Neural cell (in vitro differentiated cells): ENCODE measurements around the gene PLEKHA5. TPM values are rescaled to one million over a fixed set of nuclear protein-coding genes. Genes with fewer than 3 reads are reported as not detected.

Experiments
- H2AFZ ChIP-seq: fragments of 200-600, 300-800 bp; sonication (generic), shearing (Covaris generic); 2 replicates; pipeline ENCODE4 v1.6.0; 2014; ENCODE audit warnings: low read depth, mild to moderate bottlenecking, antibody characterized with exemption, low read length, moderate library complexity
- H3F3A ChIP-seq: fragments of 200-600 bp; shearing (Covaris generic); 2 replicates; pipeline ENCODE4 v1.6.1; 2016; ENCODE audit warnings: mild to moderate bottlenecking, moderate library complexity, mixed read lengths, antibody characterized with exemption, low read length; ENCODE audit not compliant: insufficient read depth, poor library complexity, severe bottlenecking
- H3K27ac ChIP-seq: fragments of 200-600, 300-800 bp; sonication (generic), shearing (Covaris generic); 2 replicates; pipeline ENCODE4 v1.5.1; 2014; ENCODE audit warnings: mild to moderate bottlenecking, low read length, moderate library complexity
- H3K27me3 ChIP-seq: fragments of 300-800, 200-600 bp; sonication (generic), shearing (Covaris generic); 2 replicates; pipeline ENCODE4 v1.6.0; 2014; ENCODE audit warnings: mild to moderate bottlenecking, low read depth, low read length, moderate library complexity; ENCODE audit not compliant: insufficient read depth
- H3K36me3 ChIP-seq: fragments of 300-800, 200-600 bp; sonication (generic), shearing (Covaris generic); 2 replicates; pipeline ENCODE4 v1.5.1; 2014; ENCODE audit warnings: mild to moderate bottlenecking, antibody characterized with exemption, low read length, moderate library complexity; ENCODE audit not compliant: insufficient read depth
- H3K4me2 ChIP-seq: fragments of 300-800, 200-600 bp; sonication (generic), shearing (Covaris generic); 2 replicates; pipeline ENCODE4 v1.6.0; 2014; ENCODE audit warnings: mild to moderate bottlenecking, low read length
- H3K4me3 ChIP-seq: fragments of 300-800, 200-600 bp; sonication (generic), shearing (Covaris generic); 2 replicates; pipeline ENCODE4 v1.5.1; 2014; ENCODE audit warnings: mild to moderate bottlenecking, low read length, moderate library complexity
- H3K79me2 ChIP-seq: fragments of 200-600 bp; shearing (Covaris generic); replicated peaks from 2 replicates; pipeline ENCODE4 v1.6.0; 2014; ENCODE audit warnings: mild to moderate bottlenecking, low read length, moderate library complexity; ENCODE audit not compliant: insufficient read depth
- H3K9ac ChIP-seq: fragments of 300-800, 200-600 bp; sonication (generic), shearing (Covaris generic); 2 replicates; pipeline ENCODE4 v1.6.1; 2016; ENCODE audit warnings: mild to moderate bottlenecking, low read length, mixed read lengths
- H3K9me2 ChIP-seq: fragments of 200-600 bp; shearing (Covaris generic); 2 replicates; pipeline ENCODE4 v1.6.1; 2016; ENCODE audit warnings: mild to moderate bottlenecking, low read length, mixed read lengths; ENCODE audit not compliant: insufficient read depth
- H3K9me3 ChIP-seq: fragments of 200-600, 300-800 bp; sonication (generic), shearing (Covaris generic); 2 replicates; pipeline ENCODE4 v1.6.1; 2016; ENCODE audit warnings: mild to moderate bottlenecking, mixed run types, low read length, moderate library complexity, mixed read lengths
- H4K20me1 ChIP-seq: fragments of 200-600 bp; shearing (Covaris generic); 2 replicates; pipeline ENCODE4 v1.6.1; 2016; ENCODE audit warnings: mild to moderate bottlenecking, mixed run types; ENCODE audit not compliant: insufficient read depth
- CTCF ChIP-seq: fragments of 450-650 bp; IDR thresholded peaks from 2 replicates; pipeline ENCODE4 v1.5.1; 2014; ENCODE audit warnings: antibody characterized with exemption, mild to moderate bottlenecking, moderate library complexity; ENCODE audit not compliant: poor library complexity, severe bottlenecking
- EP300 ChIP-seq: fragments of 450-650 bp; conservative IDR thresholded peaks from 2 replicates; pipeline ENCODE4 v1.6.1; 2014; ENCODE audit warnings: antibody characterized with exemption, mild to moderate bottlenecking, moderate library complexity; ENCODE audit not compliant: poor library complexity, severe bottlenecking
- EZH2 ChIP-seq: fragments of 200-600, 300-800 bp; shearing (Covaris generic), sonication (generic); IDR thresholded peaks from 2 replicates; pipeline ENCODE4 v1.6.1; 2014; ENCODE audit warnings: antibody characterized with exemption, low read length, borderline replicate concordance, mild to moderate bottlenecking; ENCODE audit not compliant: insufficient read depth, poor library complexity, severe bottlenecking
- MXI1 ChIP-seq: fragments of 450-650 bp; conservative IDR thresholded peaks from 2 replicates; pipeline ENCODE4 v1.6.1; 2014; ENCODE audit warnings: antibody characterized with exemption, mild to moderate bottlenecking; ENCODE audit not compliant: poor library complexity, severe bottlenecking
- POLR2AphosphoS5 ChIP-seq: IDR thresholded peaks from 2 replicates; pipeline ENCODE4 v1.6.1; 2012
- RAD21 ChIP-seq: fragments of 450-650 bp; conservative IDR thresholded peaks from 2 replicates; pipeline ENCODE4 v1.6.1; 2014; ENCODE audit warnings: antibody characterized with exemption, mild to moderate bottlenecking, moderate library complexity
- REST ChIP-seq: IDR thresholded peaks from 2 replicates; pipeline ENCODE4 v1.6.1; 2012; ENCODE audit warnings: borderline replicate concordance
- SMC3 ChIP-seq: fragments of 450-650 bp; conservative IDR thresholded peaks from 2 replicates; pipeline ENCODE4 v1.6.1; 2014; ENCODE audit warnings: antibody characterized with exemption, mild to moderate bottlenecking, moderate library complexity; ENCODE audit not compliant: poor library complexity
- TAF1 ChIP-seq: IDR thresholded peaks from 2 replicates; pipeline ENCODE4 v1.6.1; 2012; ENCODE audit warnings: low read depth
- polyA plus RNA-seq: library from polyadenylated mRNA; depleted of rRNA; stranded (reverse); fragments of >200 nt; gene quantifications from 2 replicates; pipeline ENCODE4 v1.2.3, GENCODE V29; 2014

Gene PLEKHA5
- polyA plus RNA-seq, 1 donor from 2014 or later = 130 TPM

GRCh38 chr12:19243551-19243950 lies 114.0 kb downstream of the PLEKHA5 start:
- Histone ChIP-seq H2AFZ (no peak overlapping the region), H3K9me3 (no peaks in the 10 kb centered on the region), H3K36me3 (no peaks in the 10 kb centered on the region), H3K27ac (no peak overlapping the region), H3K9me2 (no peaks in the 10 kb centered on the region), H3K79me2 (peaks cover 8% of the 10 kb centered on the region), H4K20me1 (no peaks in the 10 kb centered on the region), H3K4me3 (no peak overlapping the region), H3F3A (peaks cover 4% of the 10 kb centered on the region), H3K27me3 (no peaks in the 10 kb centered on the region), H3K4me2 (no peak overlapping the region), H3K9ac (no peak overlapping the region)
- no peak for TF ChIP-seq EZH2
- no peak for TF ChIP-seq TAF1
- TF ChIP-seq POLR2AphosphoS5 = no peak
- TF ChIP-seq REST = no peak
- TF ChIP-seq CTCF = no peak
- no peak for TF ChIP-seq SMC3
- no peak for TF ChIP-seq MXI1
- no peak for TF ChIP-seq RAD21
- TF ChIP-seq EP300 = no peak

GRCh38 chr12:19244312-19244711 lies 114.8 kb downstream of the PLEKHA5 start:
- Histone ChIP-seq H3K9me3 (no peaks in the 10 kb centered on the region), H3K27me3 (no peaks in the 10 kb centered on the region), H3K4me2 (no peak overlapping the region), H3F3A (peaks cover 4% of the 10 kb centered on the region), H3K9ac (no peak overlapping the region), H2AFZ (no peak overlapping the region), H3K79me2 (peaks cover 2% of the 10 kb centered on the region), H4K20me1 (no peaks in the 10 kb centered on the region), H3K36me3 (no peaks in the 10 kb centered on the region), H3K4me3 (no peak overlapping the region), H3K9me2 (no peaks in the 10 kb centered on the region), H3K27ac (no peak overlapping the region)
- TF ChIP-seq TAF1 = no peak
- TF ChIP-seq EP300 = no peak
- TF ChIP-seq EZH2 = no peak
- TF ChIP-seq CTCF = no peak
- no peak for TF ChIP-seq MXI1
- no peak for TF ChIP-seq POLR2AphosphoS5
